ENCODE measurements around the gene KCNMB2. TPM values are rescaled to one million over a fixed set of nuclear protein-coding genes. Genes with fewer than 3 reads are reported as not detected.

KCNMB2 gene
- total RNA-seq, 2 experiments from 2014 or later, result not detected

DNA sequence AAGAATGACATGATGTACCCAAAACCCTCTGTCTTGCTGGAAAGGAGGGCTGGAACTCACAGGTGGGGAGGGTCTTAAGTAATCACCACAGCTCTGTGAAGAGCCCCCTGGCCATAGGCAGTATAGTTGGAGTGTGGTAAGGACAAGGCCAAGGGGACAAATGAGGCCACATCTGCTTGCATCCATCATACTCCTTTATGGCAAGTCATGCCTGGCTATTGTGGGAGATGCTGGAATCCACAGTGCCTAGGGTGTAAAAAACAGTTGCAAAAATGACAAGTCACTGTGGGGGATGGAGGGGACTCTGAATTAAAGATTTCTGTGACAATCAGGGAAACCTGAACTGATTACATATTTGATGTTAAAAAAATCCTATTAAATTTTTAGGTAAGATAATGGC, 258.5 kb downstream of the KCNMB2 start:
- POLR2A ChIA-PET, result no interaction called here
- H3K4me1 Mint-ChIP-seq, result no peaks in the 10 kb centered on the region
- CTCF ChIA-PET, result no interaction called here
- no peak overlapping the region for H3K27ac Mint-ChIP-seq
- H3K4me3 Mint-ChIP-seq, result no peak overlapping the region
- H3K27me3 Mint-ChIP-seq, result no peaks in the 10 kb centered on the region
- H3K9me3 Mint-ChIP-seq, result no peaks in the 10 kb centered on the region
- H3K36me3 Mint-ChIP-seq (ENCODE audit: low read depth), result no peaks in the 10 kb centered on the region
- no peak for DNase-seq

DNA sequence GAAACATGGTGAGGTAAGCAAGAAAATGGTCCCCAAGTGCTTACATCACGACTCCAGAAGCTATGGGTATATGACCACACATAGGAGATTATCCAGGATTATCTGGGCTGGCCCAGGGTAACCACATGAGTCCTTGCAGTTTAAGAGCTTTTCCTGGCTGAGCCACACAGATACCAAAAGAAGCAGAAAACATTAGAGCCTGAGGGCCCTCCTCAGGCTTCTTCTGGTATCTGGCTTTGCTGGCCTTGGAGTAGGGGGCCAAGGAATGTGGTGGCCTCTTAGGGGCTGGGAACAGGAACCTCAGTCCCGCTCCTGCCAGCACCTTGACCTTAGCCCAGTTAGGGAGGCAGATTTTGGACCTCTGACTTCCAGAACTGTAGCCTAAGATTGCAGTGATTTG, 259.1 kb downstream of the KCNMB2 start:
- Mint-ChIP-seq H3K27me3 (no peaks in the 10 kb centered on the region), H3K4me1 (no peaks in the 10 kb centered on the region), H3K36me3 (ENCODE audit: low read depth) (no peaks in the 10 kb centered on the region), H3K27ac (no peak overlapping the region), H3K9me3 (no peaks in the 10 kb centered on the region), H3K4me3 (no peak overlapping the region)
- ChIA-PET CTCF (no interaction called here), POLR2A (no interaction called here)
- DNase-seq, result no peak

DNA sequence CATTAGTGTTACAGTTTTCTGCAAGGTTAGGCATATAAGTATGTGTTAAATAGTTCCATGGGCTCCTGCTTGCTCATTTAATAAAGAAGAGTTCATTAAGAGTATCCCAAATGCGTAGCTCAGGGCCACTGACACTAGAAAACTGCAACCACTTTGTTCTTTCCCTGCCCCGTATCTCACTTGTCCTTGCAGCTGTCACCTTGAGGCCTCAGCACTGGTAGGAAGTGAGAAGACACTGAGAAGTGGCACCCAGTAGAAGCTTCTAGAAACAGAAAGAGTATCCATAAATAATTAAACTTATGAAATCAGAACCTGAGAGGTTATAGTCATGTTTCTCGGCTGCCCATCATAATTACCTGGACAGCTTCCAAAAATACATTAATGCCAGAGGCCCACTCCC, 266.0 kb downstream of the KCNMB2 start:
- DNase-seq, result no peak
- H3K4me1 Mint-ChIP-seq, result no peaks in the 10 kb centered on the region
- no peaks in the 10 kb centered on the region for H3K9me3 Mint-ChIP-seq
- POLR2A ChIA-PET, result no interaction called here
- H3K4me3 Mint-ChIP-seq, result no peak overlapping the region
- CTCF ChIA-PET, result no interaction called here
- no peaks in the 10 kb centered on the region for H3K27me3 Mint-ChIP-seq
- H3K36me3 Mint-ChIP-seq (ENCODE audit: low read depth), result no peaks in the 10 kb centered on the region
- H3K27ac Mint-ChIP-seq, result no peak overlapping the region

DNA sequence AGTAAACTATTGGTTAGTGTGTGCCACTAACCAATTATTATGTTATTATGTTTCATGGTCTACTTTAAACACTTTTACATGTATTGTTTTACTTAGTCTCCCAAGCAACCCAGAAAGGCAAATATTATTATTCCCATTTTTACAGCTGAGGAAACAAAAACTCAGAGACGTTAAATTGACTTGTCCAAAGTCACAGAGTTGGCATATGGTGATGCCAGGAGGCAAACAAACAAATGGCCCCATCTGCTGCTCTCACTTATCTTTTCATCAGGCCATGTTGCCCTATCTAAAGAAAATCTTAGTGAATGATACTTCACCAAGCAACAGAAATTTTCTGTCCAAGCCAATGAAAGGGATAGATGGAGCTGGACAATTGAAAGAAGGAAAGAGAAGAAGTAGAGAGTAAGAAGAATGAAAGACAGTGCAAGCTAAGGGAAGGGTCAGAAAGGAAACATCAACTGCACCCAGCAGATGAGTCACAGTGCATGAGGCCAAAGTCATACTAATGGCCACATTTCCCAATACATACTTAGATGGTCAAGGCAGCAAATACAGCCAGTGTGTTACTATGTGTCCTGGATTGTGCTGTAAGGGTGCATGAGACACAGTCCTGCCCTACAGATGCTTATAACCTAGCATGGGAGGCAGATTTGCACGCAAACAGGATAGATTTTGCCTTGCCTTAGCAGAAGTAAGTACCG, 266.9 kb downstream of the KCNMB2 start:
- no peaks in the 10 kb centered on the region for H3K9me3 Mint-ChIP-seq
- ChIA-PET CTCF (no interaction called here), POLR2A (no interaction called here)
- no peak overlapping the region for H3K27ac Mint-ChIP-seq
- no peak for DNase-seq
- no peaks in the 10 kb centered on the region for H3K36me3 Mint-ChIP-seq (ENCODE audit: low read depth)
- H3K4me3 Mint-ChIP-seq, result no peak overlapping the region
- no peaks in the 10 kb centered on the region for H3K27me3 Mint-ChIP-seq
- no peaks in the 10 kb centered on the region for H3K4me1 Mint-ChIP-seq

DNA sequence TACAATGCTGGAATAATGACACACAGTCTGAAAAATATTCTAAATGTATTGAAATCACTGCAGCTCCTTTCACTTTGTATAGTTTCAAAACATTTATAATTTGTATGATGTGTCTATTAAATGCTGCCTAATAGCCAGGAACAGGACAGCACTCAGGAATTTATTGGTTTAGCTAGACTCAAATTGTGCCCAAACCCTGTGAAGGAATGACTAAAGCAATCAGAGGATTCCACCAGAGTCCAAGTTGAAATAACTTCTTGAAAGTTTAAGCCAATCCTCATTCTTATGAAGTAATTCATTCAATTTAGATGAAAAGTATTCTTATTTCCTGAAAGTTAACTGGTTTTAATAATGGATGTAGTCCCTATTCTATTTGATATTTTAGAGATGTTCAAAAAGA, 268.4 kb downstream of the KCNMB2 start:
- CTCF ChIA-PET, result no interaction called here
- H3K27ac Mint-ChIP-seq, result no peak overlapping the region
- H3K27me3 Mint-ChIP-seq, result no peaks in the 10 kb centered on the region

DNA sequence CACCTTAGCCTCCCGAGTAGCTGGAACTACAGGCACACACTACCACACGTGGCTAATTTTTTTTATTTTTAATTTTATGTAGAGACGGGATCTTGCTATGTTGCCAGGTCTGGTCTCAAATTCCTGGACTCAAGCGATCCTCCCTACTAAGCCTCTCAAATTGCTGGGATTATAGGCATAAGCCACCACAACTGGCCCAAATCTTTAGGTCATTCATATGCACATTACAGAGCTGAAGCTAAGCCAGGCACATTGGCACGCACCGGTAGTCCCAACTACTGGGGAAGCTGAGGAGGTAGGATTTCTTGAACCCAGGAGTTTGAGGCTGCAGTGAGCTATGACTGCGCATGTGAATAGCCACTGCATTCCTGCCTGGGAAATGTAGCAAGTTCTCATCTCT, 269.5 kb downstream of the KCNMB2 start:
- ChIA-PET POLR2A (no interaction called here), CTCF (no interaction called here)
- no peak for DNase-seq
- H3K36me3 Mint-ChIP-seq (ENCODE audit: low read depth), result no peaks in the 10 kb centered on the region
- no peaks in the 10 kb centered on the region for H3K27me3 Mint-ChIP-seq
- no peak overlapping the region for H3K4me3 Mint-ChIP-seq
- no peak overlapping the region for H3K27ac Mint-ChIP-seq
- H3K4me1 Mint-ChIP-seq, result no peaks in the 10 kb centered on the region
- H3K9me3 Mint-ChIP-seq, result no peaks in the 10 kb centered on the region

More for the DNA sequence above, 268.4 kb downstream of the KCNMB2 start:
- no peaks in the 10 kb centered on the region for H3K36me3 Mint-ChIP-seq (ENCODE audit: low read depth)
- no peaks in the 10 kb centered on the region for H3K4me1 Mint-ChIP-seq
- POLR2A ChIA-PET, result no interaction called here
- no peaks in the 10 kb centered on the region for H3K9me3 Mint-ChIP-seq
- DNase-seq, result no peak
- H3K4me3 Mint-ChIP-seq, result no peak overlapping the region

DNA sequence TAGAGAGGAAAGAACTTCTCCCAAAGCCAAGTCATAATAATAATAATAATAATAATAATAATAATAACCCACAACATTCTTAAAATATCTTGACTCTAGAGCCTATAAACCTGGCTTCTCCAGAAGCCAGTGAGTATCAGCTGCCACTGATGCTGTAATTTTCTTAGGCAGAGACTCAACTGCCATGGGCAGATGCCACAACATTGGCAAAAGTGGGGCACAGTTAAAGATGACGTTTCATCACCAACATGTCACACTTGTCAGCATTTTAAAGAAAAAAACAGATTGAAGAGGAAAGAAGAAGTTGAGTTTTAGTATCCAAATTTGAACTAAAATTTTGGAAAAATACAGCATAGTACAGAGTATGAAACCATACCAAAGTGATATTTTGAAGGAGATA, 270.4 kb downstream of the KCNMB2 start:
- Mint-ChIP-seq H3K27me3 (no peaks in the 10 kb centered on the region), H3K9me3 (no peaks in the 10 kb centered on the region), H3K4me3 (no peak overlapping the region), H3K4me1 (no peaks in the 10 kb centered on the region), H3K36me3 (ENCODE audit: low read depth) (no peaks in the 10 kb centered on the region), H3K27ac (no peak overlapping the region)
- no peak for DNase-seq
- ChIA-PET CTCF (no interaction called here), POLR2A (no interaction called here)

DNA sequence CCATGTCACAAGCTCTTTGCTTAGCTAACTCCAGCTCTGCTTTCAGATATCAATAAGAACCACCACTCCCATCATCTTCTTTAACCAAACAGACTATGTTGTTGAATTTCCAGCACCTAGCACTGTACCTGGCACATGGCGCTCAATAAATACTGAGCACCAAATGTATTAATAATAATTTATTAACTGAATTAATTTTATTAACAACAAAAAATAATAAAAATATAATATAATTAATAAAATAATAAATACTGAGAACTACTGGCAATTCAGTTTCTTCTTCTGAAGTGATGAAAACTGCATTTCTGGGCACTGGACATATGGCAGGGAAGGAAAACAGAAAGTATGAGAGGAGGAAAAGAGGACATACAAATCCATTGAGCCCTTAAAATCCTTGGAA, 271.5 kb downstream of the KCNMB2 start:
- POLR2A ChIA-PET, result no interaction called here
- Mint-ChIP-seq H3K4me3 (no peak overlapping the region), H3K9me3 (no peaks in the 10 kb centered on the region), H3K4me1 (no peaks in the 10 kb centered on the region), H3K36me3 (ENCODE audit: low read depth) (no peaks in the 10 kb centered on the region), H3K27me3 (no peaks in the 10 kb centered on the region), H3K27ac (no peak overlapping the region)
- CTCF ChIA-PET, result no interaction called here
- no peak for DNase-seq

DNA sequence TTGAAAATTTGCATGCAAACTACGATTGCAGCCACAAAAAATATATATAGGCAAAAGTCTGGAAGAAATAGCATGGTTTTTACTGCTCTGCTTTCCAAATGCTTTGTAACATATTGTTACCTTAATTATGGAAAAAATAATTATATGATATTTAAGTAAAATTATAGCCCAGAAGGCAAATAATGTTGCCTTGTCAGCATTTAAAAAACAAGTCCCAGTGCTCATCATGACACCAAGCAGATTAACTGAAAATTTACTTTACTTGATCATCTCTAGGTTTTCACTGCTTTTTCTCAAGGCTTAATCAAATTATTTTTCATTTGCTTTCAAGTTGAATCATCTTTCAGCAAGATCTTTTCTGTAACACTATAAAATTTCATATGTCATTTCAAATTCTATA, 272.5 kb downstream of the KCNMB2 start:
- Mint-ChIP-seq H3K4me3 (no peak overlapping the region), H3K27me3 (no peaks in the 10 kb centered on the region), H3K27ac (no peak overlapping the region), H3K9me3 (no peaks in the 10 kb centered on the region), H3K36me3 (ENCODE audit: low read depth) (no peaks in the 10 kb centered on the region), H3K4me1 (no peaks in the 10 kb centered on the region)
- DNase-seq, result no peak
- ChIA-PET POLR2A (no interaction called here), CTCF (no interaction called here)

DNA sequence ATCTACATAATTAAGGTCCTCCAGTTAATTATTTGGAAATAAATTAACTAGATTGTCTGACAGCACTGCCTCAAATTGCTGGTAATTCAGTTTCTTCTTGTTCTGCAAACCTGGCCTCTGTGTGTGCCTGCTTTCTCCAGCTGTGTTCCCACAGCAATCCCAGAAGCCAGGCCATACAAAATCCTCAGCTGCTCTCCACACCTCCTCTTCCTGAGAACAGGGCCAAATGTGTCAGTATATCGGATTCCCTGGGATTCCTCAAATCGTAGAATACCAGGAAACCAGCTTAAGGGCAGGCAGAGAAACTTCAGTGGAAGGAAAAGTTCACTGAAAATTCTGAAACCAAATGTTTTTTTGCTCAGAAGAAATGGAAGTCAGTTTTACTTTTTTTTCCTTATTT, 273.9 kb downstream of the KCNMB2 start:
- ChIA-PET POLR2A (no interaction called here), CTCF (no interaction called here)
- Mint-ChIP-seq H3K27me3 (no peaks in the 10 kb centered on the region), H3K4me1 (no peaks in the 10 kb centered on the region), H3K27ac (no peak overlapping the region), H3K4me3 (no peak overlapping the region), H3K9me3 (no peaks in the 10 kb centered on the region), H3K36me3 (ENCODE audit: low read depth) (no peaks in the 10 kb centered on the region)
- no peak for DNase-seq

DNA sequence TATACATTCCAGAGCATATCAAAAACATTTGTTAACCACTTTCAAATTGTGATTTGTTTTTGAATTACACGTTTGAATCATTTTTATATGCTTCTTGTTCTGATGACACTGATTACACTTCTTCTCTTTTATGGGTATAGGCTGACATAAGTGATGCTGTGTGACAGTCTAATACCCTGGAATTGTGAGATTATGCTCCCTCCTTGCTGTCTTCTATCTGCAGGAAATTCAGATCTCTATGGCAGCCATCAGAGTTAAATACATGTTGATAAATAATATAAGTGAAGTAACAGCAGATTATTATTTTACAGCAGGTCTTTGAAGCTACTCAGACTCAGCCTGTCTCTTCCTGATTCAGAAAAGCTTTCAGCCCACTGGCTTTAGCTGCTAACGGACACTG, 286.5 kb downstream of the KCNMB2 start:
- POLR2A ChIA-PET, result no interaction called here
- H3K9me3 Mint-ChIP-seq, result no peaks in the 10 kb centered on the region
- no peak overlapping the region for H3K4me3 Mint-ChIP-seq
- H3K36me3 Mint-ChIP-seq (ENCODE audit: low read depth), result no peaks in the 10 kb centered on the region
- no peaks in the 10 kb centered on the region for H3K4me1 Mint-ChIP-seq
- no peak for DNase-seq
- H3K27ac Mint-ChIP-seq, result no peak overlapping the region
- CTCF ChIA-PET, result no interaction called here
- no peaks in the 10 kb centered on the region for H3K27me3 Mint-ChIP-seq

DNA sequence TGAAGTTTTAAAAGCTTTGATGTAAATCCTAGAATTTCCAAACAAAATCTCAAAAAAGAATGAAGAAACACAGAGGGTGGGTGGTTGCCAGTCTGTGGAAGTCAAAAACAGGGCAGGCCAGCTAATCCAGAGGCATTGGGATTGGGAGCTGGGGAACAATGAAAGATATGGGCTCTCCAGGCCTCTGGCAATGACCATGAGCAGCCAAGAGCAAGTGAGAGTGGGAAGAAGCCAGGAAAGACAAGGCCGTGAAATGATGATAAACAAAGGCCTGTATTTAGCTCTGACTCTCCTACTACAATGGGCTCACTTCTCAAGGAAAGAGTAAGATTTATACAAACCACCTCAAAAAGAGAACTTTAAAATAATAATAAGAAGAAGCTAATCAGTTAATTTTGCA, 286.9 kb downstream of the KCNMB2 start:
- ChIA-PET POLR2A (no interaction called here), CTCF (no interaction called here)

DNA sequence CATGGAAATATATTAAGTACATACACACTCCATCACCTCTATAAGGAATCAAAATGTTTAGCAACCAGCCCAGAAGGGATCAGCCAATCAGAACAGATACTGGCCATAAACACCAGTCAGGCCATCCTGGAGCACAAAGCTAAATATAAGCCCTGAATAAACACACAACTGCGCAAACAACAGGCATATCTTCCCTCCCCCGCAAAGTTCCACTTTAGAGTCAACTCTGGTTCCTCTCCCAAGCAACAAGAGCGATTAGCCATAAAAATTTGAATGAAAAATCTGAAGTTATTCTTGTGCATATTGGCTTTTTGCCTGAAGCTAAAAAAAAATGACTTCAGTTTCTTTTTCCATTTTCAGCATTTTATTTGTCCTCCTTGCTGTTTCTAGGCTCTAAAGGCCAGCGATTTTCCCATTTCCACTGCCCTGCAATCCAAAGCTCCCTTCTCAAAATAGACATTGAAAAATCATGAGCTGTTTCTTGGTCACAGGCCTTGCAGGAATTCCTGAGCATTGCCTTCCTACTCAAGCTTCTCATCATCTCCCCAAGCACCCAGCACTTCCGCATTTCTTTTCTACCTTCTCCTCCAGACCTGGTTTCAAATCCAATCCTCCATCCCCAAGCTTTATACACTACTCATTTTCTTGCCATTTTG, 287.5 kb downstream of the KCNMB2 start:
- Mint-ChIP-seq H3K27me3 (no peaks in the 10 kb centered on the region), H3K4me3 (no peak overlapping the region), H3K27ac (no peak overlapping the region), H3K36me3 (ENCODE audit: low read depth) (no peaks in the 10 kb centered on the region), H3K9me3 (no peaks in the 10 kb centered on the region), H3K4me1 (no peaks in the 10 kb centered on the region)
- ChIA-PET POLR2A (no interaction called here), CTCF (no interaction called here)
- DNase-seq, result no peak

More for the DNA sequence above, 286.9 kb downstream of the KCNMB2 start:
- no peaks in the 10 kb centered on the region for H3K36me3 Mint-ChIP-seq (ENCODE audit: low read depth)
- H3K4me1 Mint-ChIP-seq, result no peaks in the 10 kb centered on the region
- H3K9me3 Mint-ChIP-seq, result no peaks in the 10 kb centered on the region
- no peak overlapping the region for H3K27ac Mint-ChIP-seq
- no peaks in the 10 kb centered on the region for H3K27me3 Mint-ChIP-seq
- H3K4me3 Mint-ChIP-seq, result no peak overlapping the region
- DNase-seq, result no peak

DNA sequence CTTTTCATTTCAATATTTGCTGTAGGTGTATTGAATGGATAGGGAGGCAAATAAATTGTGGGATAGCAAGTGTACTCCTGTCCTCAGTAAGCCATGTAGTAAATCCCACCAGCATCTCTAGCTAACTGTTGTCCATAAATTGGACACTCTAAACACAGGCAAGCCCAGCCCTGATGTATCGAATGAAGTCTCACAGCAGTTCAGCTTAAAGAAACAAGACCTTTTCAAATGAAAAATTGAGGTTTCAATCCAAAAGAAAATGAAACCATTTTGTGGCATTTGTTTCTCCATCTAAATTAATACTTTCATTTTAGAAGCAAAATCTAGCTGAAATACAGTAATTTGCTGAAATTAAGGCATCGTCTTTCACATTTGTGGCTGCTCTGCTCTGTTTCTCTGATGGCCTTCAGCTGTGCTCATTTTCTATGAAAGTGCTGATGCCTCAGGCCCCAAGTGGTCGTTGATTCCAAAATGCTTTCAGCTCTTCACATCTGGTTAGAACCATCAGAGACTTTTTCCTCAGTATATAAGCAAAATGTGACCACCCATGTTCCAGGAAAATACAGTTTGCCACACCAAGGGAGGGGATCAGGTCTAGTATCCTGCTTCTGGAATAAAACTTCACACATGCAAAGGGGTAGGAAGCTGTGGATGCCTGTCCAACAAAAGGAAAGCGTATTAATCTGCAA, 290.3 kb downstream of the KCNMB2 start:
- ChIA-PET CTCF (interaction anchor here (0.6 kb wide), 1 partner anchor 278 kb away, joined by 5 read pairs; no protein-coding TSS in a partner anchor), POLR2A (no interaction called here)
- Mint-ChIP-seq H3K9me3 (no peaks in the 10 kb centered on the region), H3K4me3 (no peak overlapping the region), H3K27me3 (no peaks in the 10 kb centered on the region), H3K27ac (no peak overlapping the region), H3K4me1 (no peaks in the 10 kb centered on the region), H3K36me3 (ENCODE audit: low read depth) (no peaks in the 10 kb centered on the region)
- no peak for DNase-seq
